Measurements from ENCODE around the gene CACTIN.

CACTIN gene

GRCh38 chr19:3595521-3596061, 31.0 kb downstream of the CACTIN start:
- TF ChIP-seq CTCF (conservative IDR thresholded peaks at IDR 0.05; ENCODE audit: control insufficient read depth, insufficient read depth, low read depth, low read length): no peak
- H3K4me3 ChIP-seq (ENCODE audit: control insufficient read depth, low read depth, low read length): no peak overlapping the region
- DNase-seq (ENCODE audit: low read depth): no peak

- no peak for TF ChIP-seq CTCF (conservative IDR thresholded peaks at IDR 0.05; ENCODE audit: control insufficient read depth, insufficient read depth, low read depth, low read length)
- DNase-seq (ENCODE audit: low read depth): no peak
- no peak overlapping the region for H3K4me3 ChIP-seq (ENCODE audit: control insufficient read depth, low read depth, low read length)
Observed at GRCh38 chr19:3593156-3593555, 33.4 kb downstream of the CACTIN start.

GRCh38 chr19:3591876-3592613, 34.5 kb downstream of the CACTIN start:
- DNase-seq (ENCODE audit: low read depth): no peak
- no peak for TF ChIP-seq CTCF (conservative IDR thresholded peaks at IDR 0.05; ENCODE audit: control insufficient read depth, insufficient read depth, low read depth, low read length)
- H3K4me3 ChIP-seq (ENCODE audit: control insufficient read depth, low read depth, low read length): no peak overlapping the region

GRCh38 chr19:3590991-3591659, 35.5 kb downstream of the CACTIN start:
- H3K4me3 ChIP-seq (ENCODE audit: control insufficient read depth, low read depth, low read length): no peak overlapping the region
- TF ChIP-seq CTCF (conservative IDR thresholded peaks at IDR 0.05; ENCODE audit: control insufficient read depth, insufficient read depth, low read depth, low read length): no peak
- DNase-seq (ENCODE audit: low read depth): no peak

GRCh38 chr19:3589949-3590348, 36.6 kb downstream of the CACTIN start:
- DNase-seq (ENCODE audit: low read depth): no peak
- H3K4me3 ChIP-seq (ENCODE audit: control insufficient read depth, low read depth, low read length): no peak overlapping the region
- no peak for TF ChIP-seq CTCF (conservative IDR thresholded peaks at IDR 0.05; ENCODE audit: control insufficient read depth, insufficient read depth, low read depth, low read length)

GRCh38 chr19:3589439-3589838, 37.2 kb downstream of the CACTIN start:
- no peak for TF ChIP-seq CTCF (conservative IDR thresholded peaks at IDR 0.05; ENCODE audit: control insufficient read depth, insufficient read depth, low read depth, low read length)
- DNase-seq (ENCODE audit: low read depth): no peak
- H3K4me3 ChIP-seq (ENCODE audit: control insufficient read depth, low read depth, low read length): no peak overlapping the region

All from fibroblast of mammary gland (primary cell).